ENCODE data around the gene CSF3R. TPM values are rescaled to one million over a fixed set of nuclear protein-coding genes. Genes with fewer than 3 reads are reported as not detected.
A peak's percentile ranks its signal among the peaks of the same experiment; 100 is the strongest.

Gene CSF3R
- total RNA-seq, 1 experiment from 2014 or later: 0.26 TPM

GRCh38 chr1:36523850-36524249 lies 41.1 kb upstream of the CSF3R start:
- no peaks in the 10 kb centered on the region for H3K9me3 Mint-ChIP-seq
- H3K27ac Mint-ChIP-seq: peak overlapping the region; percentile 60
- no peak for TF ChIP-seq OVOL2 (CRISPR knock-in tag; IDR thresholded peaks at IDR 0.05; ENCODE audit: borderline replicate concordance)
- TF ChIP-seq NFATC4 (CRISPR knock-in tag; IDR thresholded peaks at IDR 0.05): no peak
- TF ChIP-seq, protein P1, sequence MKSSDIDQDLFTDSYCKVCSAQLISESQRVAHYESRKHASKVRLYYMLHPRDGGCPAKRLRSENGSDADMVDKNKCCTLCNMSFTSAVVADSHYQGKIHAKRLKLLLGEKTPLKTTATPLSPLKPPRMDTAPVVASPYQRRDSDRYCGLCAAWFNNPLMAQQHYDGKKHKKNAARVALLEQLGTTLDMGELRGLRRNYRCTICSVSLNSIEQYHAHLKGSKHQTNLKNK (CRISPR knock-in tag; IDR thresholded peaks at IDR 0.05): no peak
- no peak for TF ChIP-seq AFF4 (CRISPR knock-in tag; IDR thresholded peaks at IDR 0.05; ENCODE audit: borderline replicate concordance)
- no peak for TF ChIP-seq ZNF281 (CRISPR knock-in tag; IDR thresholded peaks at IDR 0.05)
- TF ChIP-seq CREB1 (CRISPR knock-in tag; IDR thresholded peaks at IDR 0.05): no peak
- TF ChIP-seq, protein P2, sequence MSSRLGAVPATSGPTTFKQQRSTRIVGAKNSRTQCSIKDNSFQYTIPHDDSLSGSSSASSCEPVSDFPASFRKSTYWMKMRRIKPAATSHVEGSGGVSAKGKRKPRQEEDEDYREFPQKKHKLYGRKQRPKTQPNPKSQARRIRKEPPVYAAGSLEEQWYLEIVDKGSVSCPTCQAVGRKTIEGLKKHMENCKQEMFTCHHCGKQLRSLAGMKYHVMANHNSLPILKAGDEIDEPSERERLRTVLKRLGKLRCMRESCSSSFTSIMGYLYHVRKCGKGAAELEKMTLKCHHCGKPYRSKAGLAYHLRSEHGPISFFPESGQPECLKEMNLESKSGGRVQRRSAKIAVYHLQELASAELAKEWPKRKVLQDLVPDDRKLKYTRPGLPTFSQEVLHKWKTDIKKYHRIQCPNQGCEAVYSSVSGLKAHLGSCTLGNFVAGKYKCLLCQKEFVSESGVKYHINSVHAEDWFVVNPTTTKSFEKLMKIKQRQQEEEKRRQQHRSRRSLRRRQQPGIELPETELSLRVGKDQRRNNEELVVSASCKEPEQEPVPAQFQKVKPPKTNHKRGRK (CRISPR knock-in tag; IDR thresholded peaks at IDR 0.05; ENCODE audit: borderline replicate concordance): no peak
- no peak for TF ChIP-seq EMX1 (CRISPR knock-in tag; IDR thresholded peaks at IDR 0.05)
- TF ChIP-seq ZNF219 (CRISPR knock-in tag; IDR thresholded peaks at IDR 0.05; ENCODE audit: borderline replicate concordance): no peak
- TF ChIP-seq ZBTB43 (CRISPR knock-in tag; IDR thresholded peaks at IDR 0.05): no peak
- TF ChIP-seq FOXK1 (CRISPR knock-in tag; IDR thresholded peaks at IDR 0.05): no peak
- TF ChIP-seq SP1 (CRISPR knock-in tag; conservative IDR thresholded peaks at IDR 0.05): no peak
- TF ChIP-seq, protein P3, sequence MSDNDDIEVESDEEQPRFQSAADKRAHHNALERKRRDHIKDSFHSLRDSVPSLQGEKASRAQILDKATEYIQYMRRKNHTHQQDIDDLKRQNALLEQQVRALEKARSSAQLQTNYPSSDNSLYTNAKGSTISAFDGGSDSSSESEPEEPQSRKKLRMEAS (CRISPR knock-in tag; IDR thresholded peaks at IDR 0.05): no peak
- TF ChIP-seq, protein P4, sequence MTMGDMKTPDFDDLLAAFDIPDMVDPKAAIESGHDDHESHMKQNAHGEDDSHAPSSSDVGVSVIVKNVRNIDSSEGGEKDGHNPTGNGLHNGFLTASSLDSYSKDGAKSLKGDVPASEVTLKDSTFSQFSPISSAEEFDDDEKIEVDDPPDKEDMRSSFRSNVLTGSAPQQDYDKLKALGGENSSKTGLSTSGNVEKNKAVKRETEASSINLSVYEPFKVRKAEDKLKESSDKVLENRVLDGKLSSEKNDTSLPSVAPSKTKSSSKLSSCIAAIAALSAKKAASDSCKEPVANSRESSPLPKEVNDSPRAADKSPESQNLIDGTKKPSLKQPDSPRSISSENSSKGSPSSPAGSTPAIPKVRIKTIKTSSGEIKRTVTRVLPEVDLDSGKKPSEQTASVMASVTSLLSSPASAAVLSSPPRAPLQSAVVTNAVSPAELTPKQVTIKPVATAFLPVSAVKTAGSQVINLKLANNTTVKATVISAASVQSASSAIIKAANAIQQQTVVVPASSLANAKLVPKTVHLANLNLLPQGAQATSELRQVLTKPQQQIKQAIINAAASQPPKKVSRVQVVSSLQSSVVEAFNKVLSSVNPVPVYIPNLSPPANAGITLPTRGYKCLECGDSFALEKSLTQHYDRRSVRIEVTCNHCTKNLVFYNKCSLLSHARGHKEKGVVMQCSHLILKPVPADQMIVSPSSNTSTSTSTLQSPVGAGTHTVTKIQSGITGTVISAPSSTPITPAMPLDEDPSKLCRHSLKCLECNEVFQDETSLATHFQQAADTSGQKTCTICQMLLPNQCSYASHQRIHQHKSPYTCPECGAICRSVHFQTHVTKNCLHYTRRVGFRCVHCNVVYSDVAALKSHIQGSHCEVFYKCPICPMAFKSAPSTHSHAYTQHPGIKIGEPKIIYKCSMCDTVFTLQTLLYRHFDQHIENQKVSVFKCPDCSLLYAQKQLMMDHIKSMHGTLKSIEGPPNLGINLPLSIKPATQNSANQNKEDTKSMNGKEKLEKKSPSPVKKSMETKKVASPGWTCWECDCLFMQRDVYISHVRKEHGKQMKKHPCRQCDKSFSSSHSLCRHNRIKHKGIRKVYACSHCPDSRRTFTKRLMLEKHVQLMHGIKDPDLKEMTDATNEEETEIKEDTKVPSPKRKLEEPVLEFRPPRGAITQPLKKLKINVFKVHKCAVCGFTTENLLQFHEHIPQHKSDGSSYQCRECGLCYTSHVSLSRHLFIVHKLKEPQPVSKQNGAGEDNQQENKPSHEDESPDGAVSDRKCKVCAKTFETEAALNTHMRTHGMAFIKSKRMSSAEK (CRISPR knock-in tag; IDR thresholded peaks at IDR 0.05; ENCODE audit: borderline replicate concordance): no peak
- no peak for TF ChIP-seq MYBL2 (CRISPR knock-in tag; IDR thresholded peaks at IDR 0.05)
- no peak for TF ChIP-seq ETV6 (CRISPR knock-in tag; IDR thresholded peaks at IDR 0.05)
- TF ChIP-seq NFYB (CRISPR knock-in tag; conservative IDR thresholded peaks at IDR 0.05; ENCODE audit: low read depth): no peak
- no peak for TF ChIP-seq ARID4B (CRISPR knock-in tag; IDR thresholded peaks at IDR 0.05; ENCODE audit: borderline replicate concordance)
- no peak for TF ChIP-seq ZNF121 (CRISPR knock-in tag; IDR thresholded peaks at IDR 0.05)
- no peak for TF ChIP-seq RORB (CRISPR knock-in tag; IDR thresholded peaks at IDR 0.05)
- no peaks in the 10 kb centered on the region for H3K27me3 Mint-ChIP-seq (ENCODE audit: low read depth)
- ATAC-seq (peak; percentile 51), DNase-seq (ENCODE audit: low spot score) (no peak)
- H3K4me3 Mint-ChIP-seq: no peak overlapping the region
- CTCF ChIA-PET: interaction anchor here (0.8 kb wide), 1 partner anchor 44 kb away, joined by 3 read pairs; no protein-coding TSS in a partner anchor
- H3K36me3 Mint-ChIP-seq: no peaks in the 10 kb centered on the region
- POLR2A ChIA-PET: no interaction called here
- H3K4me1 Mint-ChIP-seq: peaks cover 32% of the 10 kb centered on the region
